Right lobe of liver (tissue), 6 donors: ENCODE measurements around the gene SH3RF2. TPM values are rescaled to one million over a fixed set of nuclear protein-coding genes. Genes with fewer than 3 reads are reported as not detected.

Source experiments
- ATAC-seq, 4 donors: fragments of 200-7000 bp; cut with Tn5 transposase; one replicate each; pipeline ENCODE4 v1.9.1; 2020; ENCODE audit warnings: mild to moderate bottlenecking in 4 of 4, moderate library complexity in 4 of 4
- DNase-seq, 3 donors: peaks; one replicate each; pipeline ENCODE4 v3.0.0-alpha.2; 2020
- H3K27ac ChIP-seq, 3 donors: fragments of 200-600 bp; one replicate each; pipeline ENCODE4 v1.8.0; 2022
- H3K27me3 ChIP-seq, 2 donors: fragments of 200-600 bp; one replicate each; pipeline ENCODE4 v1.8.0; 2022
- H3K36me3 ChIP-seq, 4 donors: fragments of 200-600 bp; sonication (generic) in 1 of 4; one replicate each; pipeline versions ENCODE4 v1.5.1 to v1.8.0; 2017 to 2022; ENCODE audit warnings: control low read depth in 1 of 4
- H3K4me1 ChIP-seq, 4 donors: fragments of 200-600 bp; sonication (generic) in 1 of 4; one replicate each; pipeline versions ENCODE4 v1.5.1 to v1.8.0; 2017 to 2022; ENCODE audit warnings: control low read depth in 1 of 4
- H3K4me3 ChIP-seq, 3 donors: fragments of 200-600 bp; one replicate each; pipeline ENCODE4 v1.8.0; 2022
- H3K9me3 ChIP-seq, 4 donors: fragments of 200-600 bp; sonication (generic) in 1 of 4; one replicate each; pipeline versions ENCODE4 v1.5.1 to v1.8.0; 2017 to 2022; ENCODE audit warnings: control low read depth in 1 of 4
- CTCF ChIP-seq, 4 donors: fragments of 200-600 bp in 3 of 4; fragments of 450-650 bp in 1 of 4; IDR thresholded peaks; one replicate each; pipeline versions ENCODE4 v1.5.1 to v1.8.0; 2016 to 2022; ENCODE audit warnings: antibody characterized with exemption in 4 of 4, mild to moderate bottlenecking in 2 of 4
- POLR2A ChIP-seq: fragments of 450-650 bp; IDR thresholded peaks from one replicate; pipeline ENCODE4 v1.6.1; 2017; ENCODE audit warnings: antibody characterized with exemption, mild to moderate bottlenecking
- WGBS: methylation state at CpG from one replicate; pipeline ENCODE4 v1.1.6; 2018; ENCODE audit warnings: low coverage, low lambda C conversion rate; ENCODE audit not compliant: insufficient coverage; ENCODE audit errors: missing lambda C conversion rate; 5-methylcytosine and 5-hydroxymethylcytosine counted together
- intact Hi-C, 2 donors: fragments of 100-400 bp; cut with DNase I; formaldehyde crosslinking; loops; one replicate each; pipeline versions ENCODE4 v1.11.2 to v1.14.1; 2022
- total RNA-seq, 6 experiments: library from RNA; depleted of rRNA in 2 of 6; stranded (reverse); fragments of >200 nt in 2 of 6; fragmentation: NEBNext Ultra II Directional in 3 of 6; extraction: Animal tissue kit (Norgen Biotek cat#: 25700) in 3 of 6; gene quantifications; one replicate each; pipeline versions ENCODE4 v1.1.0 to v1.2.4, GENCODE V29; 2016 to 2023
- donor health status: DM: no; HTN: yes; CAD: no.
- donor health status: DM: no; HTN: no; CAD: no.
- donor health status: DM: no; HTN: no; CAD: no.
- donor health status: DM: no; HTN: yes; CAD: no.
- donor health status: DM: no; HTN: yes; CAD: no.

The SH3RF2 gene
- total RNA-seq, 6 experiments from 2014 or later = 2.7 to 20.6 (median 5.8) TPM

GRCh38 chr5:146066968-146067367, 130.6 kb downstream of the SH3RF2 start:
- intact Hi-C loops = no loop called here
- no CpG with 5 or more reads among the region's 8 CpGs for WGBS

GRCh38 chr5:146068206-146068605, 131.8 kb downstream of the SH3RF2 start:
- ATAC-seq (no peak), DNase-seq (no peak)
- intact Hi-C loops = no loop called here
- WGBS = 97% methylated on average over 6 of the region's 9 CpGs
- H3K9me3 ChIP-seq = no peaks in the 10 kb centered on the region
- H3K36me3 ChIP-seq = no peaks in the 10 kb centered on the region
- no peak overlapping the region for H3K4me3 ChIP-seq
- H3K27me3 ChIP-seq = no peaks in the 10 kb centered on the region
- TF ChIP-seq POLR2A (no peak), CTCF (IDR thresholded peaks at IDR 0.05) (no peak)
- no peak overlapping the region for H3K27ac ChIP-seq
- H3K4me1 ChIP-seq = no peaks in the 10 kb centered on the region

More at GRCh38 chr5:146066968-146067367, 130.6 kb downstream of the SH3RF2 start:
- Histone ChIP-seq H3K27me3 (no peaks in the 10 kb centered on the region), H3K9me3 (no peaks in the 10 kb centered on the region), H3K36me3 (no peaks in the 10 kb centered on the region), H3K4me3 (no peak overlapping the region), H3K27ac (no peak overlapping the region), H3K4me1 (no peaks in the 10 kb centered on the region)
- DNase-seq (no peak), ATAC-seq (no peak)
- TF ChIP-seq CTCF (IDR thresholded peaks at IDR 0.05) (no peak), POLR2A (no peak)

- no peaks in the 10 kb centered on the region for H3K4me1 ChIP-seq
- H3K9me3 ChIP-seq = no peaks in the 10 kb centered on the region
- TF ChIP-seq CTCF (IDR thresholded peaks at IDR 0.05) (no peak), POLR2A (no peak)
- no peak overlapping the region for H3K4me3 ChIP-seq
- intact Hi-C loops = no loop called here
- 95% methylated on average over 5 of the region's 6 CpGs for WGBS
- no peak overlapping the region for H3K27ac ChIP-seq
- DNase-seq = no peak
- no peaks in the 10 kb centered on the region for H3K36me3 ChIP-seq
- no peak for ATAC-seq
- no peaks in the 10 kb centered on the region for H3K27me3 ChIP-seq
Observed at GRCh38 chr5:146068977-146069779, 132.8 kb downstream of the SH3RF2 start.

GRCh38 chr5:146069780-146070099, 133.4 kb downstream of the SH3RF2 start:
- DNase-seq (no peak), ATAC-seq (no peak)
- H3K27ac ChIP-seq = no peak overlapping the region
- 100% methylated on average over 2 of the region's 2 CpGs for WGBS
- intact Hi-C loops = no loop called here
- H3K36me3 ChIP-seq = no peaks in the 10 kb centered on the region
- no peak overlapping the region for H3K4me3 ChIP-seq
- TF ChIP-seq POLR2A (no peak), CTCF (IDR thresholded peaks at IDR 0.05) (no peak)
- H3K27me3 ChIP-seq = no peaks in the 10 kb centered on the region
- H3K9me3 ChIP-seq = no peaks in the 10 kb centered on the region
- no peaks in the 10 kb centered on the region for H3K4me1 ChIP-seq
